Measurements from ENCODE around the gene NPAS2. TPM values are rescaled to one million over a fixed set of nuclear protein-coding genes. Genes with fewer than 3 reads are reported as not detected.

The NPAS2 gene
- total RNA-seq, 1 donor from 2014 or later: 23.9 TPM

DNA sequence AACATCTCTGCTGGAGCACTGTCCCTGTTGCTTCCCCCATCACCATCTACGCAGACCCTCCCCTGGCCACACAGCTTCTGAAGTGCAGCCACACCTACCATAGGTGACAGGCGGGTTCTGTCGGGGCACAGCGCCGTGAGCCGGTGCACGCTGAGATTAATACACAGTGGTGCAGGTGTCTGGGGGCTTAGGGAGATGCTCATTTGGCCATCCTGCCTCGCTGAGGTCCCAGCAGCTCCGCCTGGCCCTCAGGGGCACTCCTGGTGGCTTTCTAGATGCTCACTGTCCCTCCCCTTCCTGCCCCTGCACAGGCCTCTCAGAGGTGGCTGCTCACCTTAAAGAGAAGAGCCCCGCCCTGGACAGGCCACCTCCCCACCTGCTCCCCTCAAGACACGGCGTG, 163.3 kb downstream of the NPAS2 start:
- ATAC-seq (no peak), DNase-seq (ENCODE audit: low spot score) (no peak)

DNA sequence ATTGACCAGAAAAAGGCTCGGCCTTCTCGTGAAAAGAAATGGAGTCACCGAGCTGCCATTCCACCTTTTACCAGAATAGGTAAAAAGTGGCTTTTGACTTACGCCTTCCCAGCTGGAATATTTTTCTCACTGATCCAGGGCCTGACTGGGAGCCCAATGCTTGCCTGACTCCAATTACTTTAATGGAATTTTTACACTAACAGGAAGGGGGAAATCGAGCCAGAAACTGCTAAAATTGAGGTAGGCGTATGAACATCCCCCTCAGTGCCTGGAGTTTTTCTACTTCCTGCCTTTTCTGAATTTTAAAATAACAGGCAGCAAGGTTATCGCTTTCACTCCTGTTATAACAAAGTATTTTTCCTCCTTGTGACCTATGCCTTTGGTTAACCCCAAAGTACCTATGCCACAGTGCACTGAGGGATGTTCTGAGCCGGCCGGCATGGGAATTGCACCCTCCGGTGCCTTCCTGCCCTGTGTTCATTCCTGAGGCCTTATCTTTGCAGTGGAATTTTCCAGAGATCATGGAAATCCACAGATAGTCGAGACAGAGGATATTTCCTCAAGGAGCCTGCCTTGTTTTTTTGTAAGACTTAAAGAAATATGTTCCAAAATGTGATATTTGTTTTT, 163.9 kb downstream of the NPAS2 start:
- DNase-seq (ENCODE audit: low spot score): no peak
- ATAC-seq: peak; percentile 55

DNA sequence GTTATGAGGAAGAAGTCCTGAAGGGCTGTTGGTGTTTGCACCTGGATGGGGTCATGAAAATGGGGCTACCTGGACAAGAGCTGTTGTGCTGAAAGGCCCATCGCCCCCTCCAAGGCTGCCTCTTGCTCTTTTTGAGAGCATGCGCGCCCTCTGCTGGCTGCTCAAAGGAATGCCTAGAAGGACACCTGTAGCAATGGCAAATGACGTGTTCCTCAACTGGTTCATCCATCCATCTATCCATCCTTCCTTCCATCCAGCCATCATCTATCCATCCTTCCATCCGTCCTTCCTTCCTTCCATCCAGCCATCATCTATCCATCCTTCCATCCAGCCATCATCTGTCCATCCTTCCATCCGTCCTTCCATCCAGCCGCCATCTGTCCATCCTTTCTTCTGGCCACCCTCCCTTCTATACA, 165.0 kb downstream of the NPAS2 start:
- DNase-seq (ENCODE audit: low spot score) (peak; percentile 72), ATAC-seq (peak; percentile 88)

- no peak for ATAC-seq
- no peak for DNase-seq (ENCODE audit: low spot score)
Observed at GRCh38 chr2:100986157-100986556, 166.2 kb downstream of the NPAS2 start.

GRCh38 chr2:100987536-100987935, 167.6 kb downstream of the NPAS2 start:
- DNase-seq (ENCODE audit: low spot score) (no peak), ATAC-seq (no peak)

DNA sequence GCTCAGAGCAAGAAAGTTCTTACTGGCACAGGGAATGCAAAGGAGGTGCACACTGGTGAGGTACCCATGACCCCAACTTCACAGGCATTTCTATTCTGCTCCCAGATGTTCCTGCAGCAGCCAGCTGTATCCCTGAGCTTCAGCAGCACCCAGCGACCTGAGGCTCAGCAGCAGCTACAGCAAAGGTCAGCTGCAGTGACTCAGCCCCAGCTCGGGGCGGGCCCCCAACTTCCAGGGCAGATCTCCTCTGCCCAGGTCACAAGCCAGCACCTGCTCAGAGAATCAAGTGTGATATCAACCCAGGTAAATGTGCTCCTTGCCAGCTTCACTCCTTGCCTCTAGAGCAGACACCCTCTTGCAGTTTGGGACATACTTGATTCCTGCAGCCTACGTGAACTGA, 168.0 kb downstream of the NPAS2 start:
- DNase-seq (ENCODE audit: low spot score) (no peak), ATAC-seq (no peak)

DNA sequence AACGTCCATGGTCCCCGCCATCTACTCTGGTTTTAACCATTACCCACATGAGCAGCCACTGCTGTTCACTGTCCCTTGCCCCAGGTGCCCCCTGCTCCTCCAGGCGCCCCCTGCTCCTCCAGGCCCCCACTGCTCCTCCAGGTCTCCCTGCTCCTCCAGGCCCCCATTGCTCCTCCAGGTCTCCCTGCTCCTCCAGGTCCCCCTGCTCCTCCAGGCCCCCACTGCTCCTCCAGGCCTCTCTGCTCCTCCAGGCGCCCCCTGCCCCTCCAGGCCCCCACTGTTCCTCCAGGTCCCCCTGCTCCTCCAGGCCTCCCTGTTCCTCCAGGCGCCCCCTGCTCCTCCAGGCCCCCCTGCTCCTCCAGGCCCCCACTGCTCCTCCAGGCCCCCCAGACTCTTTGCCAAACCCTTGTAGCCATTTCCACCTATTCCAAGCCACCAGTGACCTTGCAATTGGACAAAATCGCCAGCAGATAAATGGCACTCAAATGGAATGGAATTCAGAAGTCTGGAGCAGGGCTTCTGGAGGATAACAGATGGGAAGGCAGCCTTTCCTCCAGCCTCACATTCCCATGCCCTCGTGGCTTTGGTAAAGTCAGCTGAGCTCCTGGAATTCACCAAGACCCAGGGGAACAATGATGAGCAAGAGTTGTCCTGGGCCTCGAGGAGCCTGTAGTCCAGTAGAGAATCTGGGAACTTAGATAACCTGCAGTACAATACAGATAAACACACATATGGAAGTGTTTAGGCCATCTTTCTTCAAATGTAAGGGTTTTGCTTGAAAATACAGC, 168.9 kb downstream of the NPAS2 start:
- ATAC-seq: no peak

GRCh38 chr2:100989666-100990065, 169.7 kb downstream of the NPAS2 start:
- ATAC-seq (no peak), DNase-seq (ENCODE audit: low spot score) (no peak)

More for the DNA sequence above, 168.9 kb downstream of the NPAS2 start:
- DNase-seq (ENCODE audit: low spot score): no peak

DNA sequence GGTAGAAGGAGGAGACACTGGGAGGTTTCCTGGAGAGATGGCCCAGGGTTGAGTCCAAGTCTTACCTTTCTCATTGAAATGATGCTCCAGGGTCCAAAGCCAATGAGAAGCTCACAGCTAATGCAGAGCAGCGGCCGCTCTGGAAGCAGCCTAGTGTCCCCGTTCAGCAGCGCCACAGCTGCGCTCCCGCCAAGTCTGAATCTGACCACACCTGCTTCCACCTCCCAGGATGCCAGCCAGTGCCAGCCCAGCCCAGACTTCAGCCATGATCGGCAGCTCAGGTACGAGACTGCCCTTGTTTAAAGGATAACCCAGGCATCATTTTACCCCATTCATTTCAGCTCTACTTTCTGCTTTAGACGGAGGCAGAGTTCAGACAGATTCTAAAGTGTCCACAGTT, 170.2 kb downstream of the NPAS2 start:
- ATAC-seq (no peak), DNase-seq (ENCODE audit: low spot score) (no peak)

- ATAC-seq: no peak
Observed at GRCh38 chr2:100990650-100991403, 170.9 kb downstream of the NPAS2 start.

GRCh38 chr2:100991404-100991773, 171.4 kb downstream of the NPAS2 start:
- DNase-seq (ENCODE audit: low spot score) (no peak), ATAC-seq (no peak)

More at GRCh38 chr2:100990650-100991403, 170.9 kb downstream of the NPAS2 start:
- DNase-seq (ENCODE audit: low spot score): no peak

GRCh38 chr2:100992262-100992661, 172.3 kb downstream of the NPAS2 start:
- DNase-seq (ENCODE audit: low spot score) (no peak), ATAC-seq (no peak)

DNA sequence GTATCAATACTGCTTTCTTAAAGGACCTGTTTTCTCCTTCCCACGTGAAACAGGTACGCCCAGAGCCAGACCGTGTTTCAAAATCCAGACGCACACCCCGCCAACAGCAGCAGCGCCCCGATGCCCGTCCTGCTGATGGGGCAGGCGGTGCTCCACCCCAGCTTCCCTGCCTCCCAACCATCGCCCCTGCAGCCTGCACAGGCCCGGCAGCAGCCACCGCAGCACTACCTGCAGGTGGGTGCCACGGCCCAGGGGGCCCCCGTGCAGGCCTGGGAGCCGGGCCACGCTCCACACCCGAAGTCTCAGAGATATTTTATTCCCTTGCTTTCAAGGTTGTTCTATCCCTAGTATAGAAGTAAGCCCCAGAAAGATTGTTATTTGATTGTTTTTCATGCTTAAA, 173.4 kb downstream of the NPAS2 start:
- no peak for DNase-seq (ENCODE audit: low spot score)
- no peak for ATAC-seq

DNA sequence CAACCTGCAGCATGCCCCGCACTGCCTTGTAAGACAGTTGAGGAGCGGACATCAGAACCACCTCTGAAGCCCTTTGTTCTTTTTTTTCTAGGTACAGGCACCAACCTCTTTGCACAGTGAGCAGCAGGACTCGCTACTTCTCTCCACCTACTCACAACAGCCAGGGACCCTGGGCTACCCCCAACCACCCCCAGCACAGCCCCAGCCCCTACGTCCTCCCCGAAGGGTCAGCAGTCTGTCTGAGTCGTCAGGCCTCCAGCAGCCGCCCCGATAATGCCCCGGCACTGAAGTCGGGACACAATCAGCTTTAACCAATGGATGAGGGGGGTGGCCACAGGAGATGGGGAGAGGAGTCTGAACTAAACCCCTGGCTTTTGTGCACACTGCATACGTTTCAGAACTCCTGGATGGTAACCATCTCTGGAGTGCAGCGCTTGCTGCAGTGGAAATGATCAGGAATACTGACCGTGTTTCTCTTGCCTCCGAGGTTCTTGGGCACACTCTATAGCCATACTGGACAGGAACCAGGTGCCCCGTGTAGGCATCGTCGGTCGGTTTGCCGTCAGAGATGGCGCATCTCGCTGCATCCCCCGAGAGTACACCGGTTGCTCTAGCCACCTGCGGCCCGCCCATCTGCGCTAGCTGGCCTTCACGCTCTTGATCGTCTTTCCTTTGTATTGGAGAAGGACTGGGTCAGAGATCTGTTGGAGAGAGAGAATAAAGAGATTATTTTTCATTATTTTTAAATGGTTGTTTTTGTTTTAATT, 175.6 kb downstream of the NPAS2 start:
- ATAC-seq (no peak), DNase-seq (ENCODE audit: low spot score) (no peak)

DNA sequence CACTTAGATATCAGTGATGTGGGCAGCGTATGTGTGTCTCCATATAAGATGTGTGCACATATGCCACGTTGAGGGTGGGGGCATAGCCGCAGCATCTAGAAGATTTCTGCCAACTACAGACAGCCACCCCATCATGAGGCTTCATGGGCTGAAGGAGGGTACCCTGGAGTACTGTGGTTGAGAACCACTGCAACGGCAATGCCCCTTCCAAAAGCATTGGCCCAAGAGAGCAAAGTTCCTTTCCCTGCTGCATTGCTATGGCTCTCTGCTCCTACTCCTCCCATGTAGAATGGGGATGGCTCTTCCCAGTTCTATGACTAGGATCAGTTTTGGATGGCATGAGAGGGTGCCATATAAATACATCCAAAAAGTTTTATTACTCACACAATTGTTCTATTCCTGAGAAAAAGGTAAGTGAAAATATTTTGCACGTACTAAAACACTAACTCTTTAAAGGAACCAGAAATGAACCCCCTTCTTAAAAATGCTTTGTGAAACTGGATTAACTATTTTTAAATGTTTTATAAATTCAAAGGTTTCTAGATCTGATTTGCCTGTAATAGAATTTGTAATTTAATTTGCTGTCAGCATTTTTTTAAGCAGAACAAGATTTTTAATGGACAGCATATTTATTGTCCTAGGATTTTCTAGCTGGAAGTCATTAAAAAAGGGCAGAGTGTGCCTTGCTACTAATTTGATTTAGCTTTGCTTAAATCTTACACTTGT, 177.7 kb downstream of the NPAS2 start:
- peak; percentile 30 for ATAC-seq
- no peak for DNase-seq (ENCODE audit: low spot score)

GRCh38 chr2:100998235-100998573, 178.3 kb downstream of the NPAS2 start:
- peak; percentile 6 for ATAC-seq
- no peak for DNase-seq (ENCODE audit: low spot score)

DNA sequence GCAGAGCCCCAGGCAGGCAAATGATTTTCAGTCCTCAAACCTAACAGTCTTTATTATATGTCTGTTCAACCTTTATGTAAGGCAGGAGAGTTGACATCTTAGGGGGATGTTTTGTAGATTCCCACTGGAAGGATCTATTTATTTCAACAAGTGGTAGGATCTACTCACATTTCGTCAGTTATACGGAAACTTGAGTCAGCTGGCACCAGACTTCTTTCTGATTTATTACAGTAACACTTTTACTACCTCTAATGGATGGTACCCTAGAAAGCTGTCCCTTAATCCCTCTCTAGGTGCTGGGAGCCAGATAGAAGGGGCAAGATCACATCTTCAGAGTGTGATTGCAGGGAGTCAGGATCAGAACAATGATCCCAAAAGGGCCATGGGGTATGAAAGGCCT, 180.1 kb downstream of the NPAS2 start:
- DNase-seq (ENCODE audit: low spot score): no peak
- ATAC-seq: no peak

DNA sequence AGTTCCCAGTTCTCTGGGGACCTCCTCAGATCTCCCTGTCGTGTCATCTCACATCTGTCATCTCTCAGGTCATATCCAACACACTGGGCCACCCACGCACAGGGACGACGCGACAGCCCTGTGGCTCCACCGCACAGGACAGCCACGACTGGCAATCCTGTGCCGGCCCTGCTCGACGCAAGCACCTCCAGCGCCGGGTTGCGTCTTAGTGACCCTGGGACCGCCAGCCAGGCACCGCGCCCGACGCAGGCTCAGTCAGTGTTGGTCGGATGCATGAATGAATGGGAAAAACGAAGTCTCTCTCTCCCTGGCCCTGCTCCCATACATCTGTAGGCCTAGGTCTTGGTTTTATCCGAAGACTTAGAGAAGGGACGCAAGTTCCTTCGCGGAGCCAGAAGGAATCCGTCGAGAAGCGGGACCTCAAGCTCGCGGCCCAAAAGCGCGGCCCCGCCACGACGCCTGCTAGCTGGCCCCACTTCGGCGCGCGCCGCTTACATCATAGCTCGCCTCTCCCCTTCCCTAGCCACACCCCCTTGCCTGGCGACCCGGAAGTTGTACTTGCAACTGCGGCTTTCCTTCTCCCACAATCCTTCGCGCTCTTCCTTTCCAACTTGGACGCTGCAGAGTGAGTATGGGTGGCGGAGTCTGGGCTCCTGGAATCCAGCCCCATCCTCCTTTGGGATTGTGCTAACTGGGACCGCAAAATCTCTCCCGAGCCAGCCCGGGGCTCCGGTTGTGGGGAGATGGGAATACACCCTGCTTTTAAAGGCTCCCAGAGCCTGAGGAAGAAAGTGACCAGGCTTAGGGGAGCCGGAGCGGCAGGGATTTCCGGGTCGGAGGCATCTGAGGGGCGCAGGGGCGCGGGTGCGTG, 182.0 kb downstream of the NPAS2 start, which contains the start of gene RPL31:
TSS of gene RPL31 (plus strand) at position 599 of the 871 bp plus-strand sequence. CDS start 413 bp downstream, outside the sequence.
- ATAC-seq: peak; percentile 90
- DNase-seq (ENCODE audit: low spot score): peak; percentile 97

DNA sequence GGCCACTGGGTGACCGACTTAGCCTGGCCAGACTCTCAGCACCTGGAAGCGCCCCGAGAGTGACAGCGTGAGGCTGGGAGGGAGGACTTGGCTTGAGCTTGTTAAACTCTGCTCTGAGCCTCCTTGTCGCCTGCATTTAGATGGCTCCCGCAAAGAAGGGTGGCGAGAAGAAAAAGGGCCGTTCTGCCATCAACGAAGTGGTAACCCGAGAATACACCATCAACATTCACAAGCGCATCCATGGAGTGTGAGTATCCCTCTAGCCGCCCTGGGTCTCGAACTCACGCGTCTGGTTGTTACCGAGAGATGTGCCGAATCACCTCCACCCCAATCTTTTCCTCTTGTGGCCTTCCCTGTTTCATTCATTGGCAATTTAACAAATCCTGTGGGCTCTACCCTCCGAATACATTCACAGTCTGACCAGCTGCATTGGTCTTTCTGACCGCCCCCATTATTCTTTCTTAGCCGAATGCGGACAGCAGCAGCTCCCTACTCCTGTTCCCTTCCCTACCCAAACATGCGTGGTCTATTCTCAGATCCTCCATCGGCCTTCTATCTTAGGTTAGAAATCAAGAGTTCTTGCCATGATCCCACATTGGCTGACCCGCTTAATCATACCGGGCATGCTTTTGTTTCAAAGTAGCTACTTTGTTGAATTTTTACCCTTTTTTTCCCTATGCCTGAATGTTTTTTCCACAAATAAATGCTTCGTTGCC, 182.8 kb downstream of the NPAS2 start:
- no peak for DNase-seq (ENCODE audit: low spot score)

More for the DNA sequence above, 182.8 kb downstream of the NPAS2 start:
- peak; percentile 1 for ATAC-seq
